HG03460 (cell line): ENCODE results near the gene GMEB1.
"Not testable (repeated sequence)": the region's sequence is repeated elsewhere in the genome, so short reads cannot be mapped to it uniquely, and the experiment has no call there.

Source experiments
- ATAC-seq: cut with Tn5 transposase; IDR thresholded peaks from one replicate; pipeline ENCODE4 v1.9.1; 2021; ENCODE audit not compliant: unreplicated experiment

GMEB1 gene

GRCh38 chr1:28668956-28669723 is 556 bp downstream of the GMEB1 start:
- ATAC-seq: peak; percentile 52

DNA sequence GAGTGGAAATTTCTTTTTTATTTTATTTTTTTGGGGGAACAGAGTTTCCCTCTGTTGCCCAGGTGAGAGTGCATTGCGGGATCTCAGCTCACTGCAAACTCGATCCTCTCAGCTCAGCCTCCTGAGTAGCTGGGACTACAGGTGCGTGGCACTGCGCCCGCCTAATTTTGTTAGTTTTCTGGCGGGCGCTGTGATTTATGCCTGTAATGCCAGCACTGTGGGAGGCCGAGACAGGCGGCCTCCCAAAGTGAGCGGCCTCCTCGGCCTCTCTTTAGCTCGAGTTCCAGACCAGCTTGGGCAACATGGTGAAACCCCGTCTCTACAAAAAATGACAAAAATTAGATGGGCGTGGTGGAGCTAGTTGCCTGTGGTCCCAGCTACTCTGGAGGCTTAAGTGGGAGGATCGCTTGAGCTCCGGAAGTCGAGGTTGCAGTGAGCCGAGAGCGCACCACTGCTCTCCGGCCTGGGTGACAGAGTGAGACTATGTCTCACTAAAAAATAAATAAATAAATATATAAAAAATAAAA is 2.7 kb downstream of the GMEB1 start:
- ATAC-seq: no peak

DNA sequence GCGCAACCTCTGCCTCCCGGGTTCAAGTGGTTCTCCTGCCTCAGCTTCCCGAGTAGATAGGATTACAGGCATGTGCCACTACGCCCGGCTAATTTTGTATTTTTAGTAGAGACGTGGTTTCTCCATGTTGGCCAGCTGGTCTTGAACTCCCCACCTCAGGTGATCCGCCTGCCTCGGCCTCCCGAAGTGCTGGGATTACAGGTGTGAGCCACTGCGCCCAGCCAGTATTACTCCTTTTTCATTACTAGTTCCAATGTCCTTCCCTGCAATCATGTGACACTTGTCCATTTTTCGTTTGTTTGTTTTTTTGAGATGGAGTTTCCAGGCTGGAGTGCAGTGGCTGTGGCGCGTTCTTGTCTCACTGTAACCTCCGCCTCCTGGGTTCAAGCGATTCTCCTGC is 4.4 kb downstream of the GMEB1 start:
- ATAC-seq: not testable (repeated sequence)

DNA sequence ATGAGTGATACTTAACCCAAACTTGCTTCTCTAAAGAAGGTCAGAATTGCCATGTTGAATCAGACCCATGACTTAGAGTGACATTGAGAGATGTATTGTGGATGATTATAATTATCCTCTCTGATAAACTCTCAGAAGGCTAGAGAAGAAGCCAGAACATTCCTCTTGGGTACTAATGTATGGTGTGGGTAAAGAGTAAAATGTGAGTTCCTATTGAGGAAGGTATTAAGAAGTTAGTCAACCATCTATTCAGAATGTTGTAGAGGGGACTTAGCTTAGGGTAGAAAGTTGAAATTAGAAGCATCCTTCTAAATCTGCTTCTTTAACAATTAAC is 7.3 kb downstream of the GMEB1 start:
- no peak for ATAC-seq

- no peak for ATAC-seq
Measured at GRCh38 chr1:28680151-28680550, 11.6 kb downstream of the GMEB1 start.

DNA sequence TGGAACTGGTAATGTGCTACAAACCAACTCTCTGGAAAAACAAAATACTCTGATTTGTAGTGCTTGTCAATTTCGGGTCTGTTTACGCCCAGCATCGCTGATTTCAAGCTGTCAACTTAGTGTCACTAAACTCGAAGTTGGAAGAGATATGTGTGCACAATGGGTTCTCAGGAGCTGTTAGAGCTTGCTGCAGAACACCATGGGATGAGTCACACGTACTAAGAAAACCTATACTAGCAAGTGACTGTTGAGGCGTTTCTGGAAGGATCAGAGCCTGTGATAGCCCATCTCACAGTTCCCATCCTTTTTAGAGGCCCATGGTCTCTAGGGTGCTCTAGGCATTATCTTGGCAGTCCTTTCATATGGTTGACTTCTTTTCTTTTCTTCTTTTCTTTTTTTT is 14.3 kb downstream of the GMEB1 start:
- no peak for ATAC-seq

DNA sequence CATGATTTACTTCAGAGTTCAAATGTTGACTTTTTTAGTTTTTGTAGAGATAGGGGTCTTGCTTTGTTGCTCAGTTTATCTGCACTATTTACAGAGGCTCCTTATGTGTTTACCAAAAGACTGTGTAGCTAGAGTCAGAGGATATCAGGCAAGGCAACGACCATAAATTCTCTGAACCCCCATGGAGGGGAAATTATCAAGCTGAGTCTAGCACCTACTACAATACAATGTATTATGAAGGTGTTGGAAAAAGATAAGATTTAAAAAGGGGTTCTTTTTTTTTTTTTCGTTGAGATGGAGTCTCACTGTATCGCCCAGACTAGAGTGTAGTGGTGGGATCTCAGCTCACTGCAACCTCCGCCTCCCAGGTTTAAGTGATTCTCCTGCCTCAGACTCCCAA is 16.4 kb downstream of the GMEB1 start:
- no peak for ATAC-seq

- ATAC-seq: not testable (repeated sequence)
Measured at GRCh38 chr1:28691627-28692026, 23.0 kb downstream of the GMEB1 start.

DNA sequence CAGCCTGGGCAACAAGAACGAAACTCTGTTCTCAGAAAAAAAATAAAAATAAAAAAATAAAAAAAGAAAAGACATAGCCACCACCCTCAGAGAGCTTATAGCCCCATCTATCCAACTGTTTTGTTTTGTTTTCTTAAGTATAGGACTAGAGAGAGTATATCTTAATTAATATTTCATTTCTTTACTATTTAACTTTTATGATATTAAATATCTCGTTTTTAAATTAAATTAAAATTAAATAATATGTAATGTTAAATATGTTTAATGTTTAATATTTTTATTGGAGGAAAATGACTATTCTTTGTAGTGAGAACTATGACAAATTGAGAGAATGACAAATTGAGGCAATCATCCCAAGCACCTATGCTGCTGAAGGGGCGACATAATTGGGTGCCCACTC is 35.0 kb downstream of the GMEB1 start:
- ATAC-seq: no peak

DNA sequence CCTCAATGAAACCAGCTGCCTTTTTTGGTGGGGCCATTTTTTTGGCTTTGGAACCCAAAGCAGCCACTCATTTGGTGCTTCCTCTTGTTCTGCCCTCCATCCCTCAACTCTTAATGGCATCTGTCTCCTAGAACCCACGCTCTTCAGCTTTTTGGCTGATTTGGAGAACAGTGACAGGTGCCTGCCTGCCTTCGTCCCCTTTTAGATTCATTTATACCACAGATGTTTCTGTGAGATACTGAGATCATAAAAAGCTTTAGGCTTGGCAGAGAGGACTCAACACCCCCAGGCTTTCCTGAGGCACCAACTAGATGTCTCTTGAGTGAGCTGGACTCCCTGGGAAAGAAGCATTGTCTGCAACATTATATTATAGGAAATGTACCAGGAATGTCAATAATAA is 47.8 kb downstream of the GMEB1 start:
- no peak for ATAC-seq

DNA sequence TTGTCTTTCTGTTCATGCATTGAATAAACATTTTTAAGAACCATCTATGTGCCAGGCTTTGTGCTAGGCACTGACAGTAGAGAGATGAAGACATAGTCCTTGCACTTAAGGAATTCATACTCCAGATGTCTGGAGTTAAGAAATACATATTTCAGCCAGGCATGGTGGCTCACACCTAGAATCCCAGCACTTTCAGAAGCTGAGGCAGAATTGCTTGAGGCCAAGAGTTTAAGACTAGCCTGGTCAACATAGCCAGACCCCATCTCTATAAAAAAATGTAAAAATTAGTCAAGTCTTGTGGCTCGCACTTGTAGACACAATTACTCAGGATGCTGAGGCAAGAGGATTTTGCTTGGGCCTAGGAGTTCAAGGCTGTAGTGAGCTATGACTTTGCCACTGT is 49.6 kb downstream of the GMEB1 start:
- no peak for ATAC-seq

GRCh38 chr1:28718586-28719331 is 50.2 kb downstream of the GMEB1 start:
- ATAC-seq: no peak

GRCh38 chr1:28719332-28719619 is 50.7 kb downstream of the GMEB1 start:
- ATAC-seq: no peak

GRCh38 chr1:28720376-28720775 is 51.8 kb downstream of the GMEB1 start:
- no peak for ATAC-seq

- not testable (repeated sequence) for ATAC-seq
Measured at GRCh38 chr1:28721927-28722326, 53.3 kb downstream of the GMEB1 start.

DNA sequence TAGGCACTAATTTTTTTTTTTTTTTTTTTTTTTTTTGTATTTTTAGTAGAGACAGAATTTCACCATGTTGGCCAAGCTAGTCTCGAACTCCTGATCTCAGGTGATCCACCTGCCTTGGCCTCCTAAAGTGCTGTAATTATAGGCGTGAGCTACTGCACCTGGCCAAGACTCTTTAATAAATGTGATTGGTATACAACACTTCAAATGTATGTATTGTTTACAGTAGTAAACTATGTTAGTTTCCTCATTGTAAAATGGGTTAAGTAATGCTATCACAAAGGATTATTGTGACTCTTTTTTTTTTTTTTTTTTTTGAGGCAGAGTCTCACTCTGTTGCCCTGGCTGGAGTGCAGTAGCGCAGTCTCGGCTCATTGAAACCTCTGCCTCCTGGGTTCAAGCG is 56.8 kb downstream of the GMEB1 start:
- not testable (repeated sequence) for ATAC-seq

GRCh38 chr1:28735961-28736449 is 67.4 kb downstream of the GMEB1 start:
- no peak for ATAC-seq

- peak; percentile 82 for ATAC-seq
Measured at GRCh38 chr1:28736450-28737306, 68.1 kb downstream of the GMEB1 start, which contains the start of gene YTHDF2. Gene YTHDF2, plus strand, starts transcription at chr1:28736940. Its CDS starts 181 bp downstream, at chr1:28737121.

- ATAC-seq: peak; percentile 15
Measured at GRCh38 chr1:28737307-28738132, 68.9 kb downstream of the GMEB1 start.

DNA sequence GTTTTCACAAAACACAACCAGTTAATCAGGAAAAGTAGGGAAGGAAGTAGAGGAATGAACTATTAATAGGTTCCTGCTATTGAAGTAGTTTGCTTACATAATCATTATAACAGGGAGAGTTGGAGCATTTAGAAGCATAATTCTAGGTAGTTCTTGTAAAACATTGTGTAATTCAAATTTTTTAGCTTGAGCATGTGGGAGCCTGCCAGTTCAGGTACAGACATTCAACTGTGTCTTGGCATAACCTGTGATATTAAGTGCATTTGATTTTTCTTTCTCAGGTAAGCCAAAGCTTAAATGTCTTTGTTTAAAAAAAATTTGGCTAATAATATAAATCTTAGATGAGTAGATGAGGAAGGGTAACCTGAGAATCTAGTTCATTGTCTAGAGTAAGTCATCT is 71.5 kb downstream of the GMEB1 start:
- no peak for ATAC-seq
